ENCODE measurements around the gene PATE4.
"Not testable (repeated sequence)": the region's sequence is repeated elsewhere in the genome, so short reads cannot be mapped to it uniquely, and the experiment has no call there.

PATE4 gene, protein sequence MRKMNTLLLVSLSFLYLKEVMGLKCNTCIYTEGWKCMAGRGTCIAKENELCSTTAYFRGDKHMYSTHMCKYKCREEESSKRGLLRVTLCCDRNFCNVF

GRCh38 chr11:125833016-125833415 is at the start of gene PATE4:
Gene PATE4, plus strand, starts transcription at chr11:125833316. Its CDS starts 44 bp downstream, at chr11:125833360.
- no peak for DNase-seq

- DNase-seq: no peak
These were observed 48.4 kb upstream of the PATE4 start for GRCh38 chr11:125784678-125785077.

DNA sequence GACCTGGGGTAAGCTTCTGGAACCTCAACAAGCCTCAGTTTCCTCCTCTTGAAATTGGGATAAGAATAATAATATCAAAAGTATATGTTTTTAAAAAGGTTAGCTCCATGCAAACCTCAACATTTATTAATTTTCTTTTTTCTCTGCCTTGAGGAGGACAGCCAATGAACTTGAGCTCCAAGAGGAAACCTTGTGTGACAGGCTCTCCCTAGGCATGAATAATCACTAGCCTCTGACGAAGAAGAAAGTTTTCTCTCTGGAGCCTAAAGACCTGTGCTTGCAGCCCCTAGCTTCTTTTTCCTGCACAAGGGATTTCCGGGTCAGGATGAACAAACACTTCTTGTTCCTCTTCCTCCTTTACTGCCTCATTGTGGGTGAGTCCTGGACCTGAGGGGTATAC is 45.3 kb upstream of the PATE4 start, which contains the start of gene PATE3:
Gene PATE3 (plus strand): TSS at position 301 of the 400 bp plus-strand sequence. CDS start 25 bp downstream, at position 326.
- DNase-seq: no peak

DNA sequence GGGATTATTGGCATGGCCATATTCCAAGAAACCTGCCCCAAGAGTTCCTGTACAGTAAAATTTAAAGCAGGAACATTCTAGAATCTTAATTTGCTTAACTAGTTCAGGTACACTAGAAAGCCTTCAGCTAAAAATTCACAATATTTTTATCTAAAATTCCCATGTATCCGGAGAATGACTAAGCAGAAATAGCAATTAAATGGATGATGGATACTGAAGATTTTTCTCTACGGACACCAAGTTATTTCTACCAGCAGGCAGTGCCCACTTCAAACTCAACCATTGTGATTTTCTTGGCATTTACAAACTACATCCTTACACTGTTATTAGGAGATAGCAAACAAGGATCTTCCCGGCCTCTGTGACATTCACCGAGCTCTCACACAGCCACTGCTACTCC is 42.3 kb upstream of the PATE4 start:
- DNase-seq: no peak

DNA sequence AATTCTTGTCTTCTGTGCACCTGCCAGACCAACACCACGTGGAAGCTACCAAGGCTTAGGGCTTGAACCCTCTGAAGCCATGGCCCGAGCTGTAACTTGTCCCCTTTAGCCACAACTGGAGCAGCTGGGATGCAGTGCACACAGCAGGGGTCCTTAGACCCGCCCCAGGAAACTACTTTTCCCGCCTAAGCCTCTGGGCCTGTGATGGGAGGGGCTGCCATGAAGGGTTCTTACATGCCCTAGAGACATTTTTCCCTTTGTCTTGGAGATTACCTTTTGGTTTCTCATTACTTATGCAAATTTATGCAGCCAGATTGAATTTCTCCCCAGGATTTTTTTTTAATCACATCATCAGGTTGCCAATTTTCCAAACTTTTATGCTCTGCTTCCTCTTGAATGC is 35.5 kb upstream of the PATE4 start:
- DNase-seq: no peak

- no peak for DNase-seq
These were observed 33.3 kb upstream of the PATE4 start for GRCh38 chr11:125799808-125800207.

DNA sequence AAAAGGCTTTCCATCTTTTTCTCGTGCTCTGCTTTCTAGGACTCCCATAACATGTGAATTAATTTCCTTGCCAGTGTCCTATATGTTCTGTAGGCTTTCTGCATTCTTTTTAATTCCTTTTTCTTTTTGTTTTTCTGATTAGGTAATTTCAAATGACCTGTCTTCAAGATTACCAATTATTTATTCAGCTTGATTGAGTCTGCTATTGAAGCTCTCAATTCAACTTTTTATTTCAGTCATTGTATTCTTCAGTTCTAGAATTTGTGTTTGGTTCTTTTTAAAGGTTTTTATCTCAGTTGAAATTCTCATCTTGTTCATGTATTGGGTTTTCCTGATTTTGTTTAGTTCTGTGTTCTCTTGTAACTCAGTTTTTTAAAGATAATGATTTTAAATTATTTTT is 30.7 kb upstream of the PATE4 start:
- DNase-seq: no peak

GRCh38 chr11:125807909-125808308 is 25.2 kb upstream of the PATE4 start:
- no peak for DNase-seq

GRCh38 chr11:125835748-125836147 is 2.6 kb downstream of the PATE4 start:
- DNase-seq: no peak

DNA sequence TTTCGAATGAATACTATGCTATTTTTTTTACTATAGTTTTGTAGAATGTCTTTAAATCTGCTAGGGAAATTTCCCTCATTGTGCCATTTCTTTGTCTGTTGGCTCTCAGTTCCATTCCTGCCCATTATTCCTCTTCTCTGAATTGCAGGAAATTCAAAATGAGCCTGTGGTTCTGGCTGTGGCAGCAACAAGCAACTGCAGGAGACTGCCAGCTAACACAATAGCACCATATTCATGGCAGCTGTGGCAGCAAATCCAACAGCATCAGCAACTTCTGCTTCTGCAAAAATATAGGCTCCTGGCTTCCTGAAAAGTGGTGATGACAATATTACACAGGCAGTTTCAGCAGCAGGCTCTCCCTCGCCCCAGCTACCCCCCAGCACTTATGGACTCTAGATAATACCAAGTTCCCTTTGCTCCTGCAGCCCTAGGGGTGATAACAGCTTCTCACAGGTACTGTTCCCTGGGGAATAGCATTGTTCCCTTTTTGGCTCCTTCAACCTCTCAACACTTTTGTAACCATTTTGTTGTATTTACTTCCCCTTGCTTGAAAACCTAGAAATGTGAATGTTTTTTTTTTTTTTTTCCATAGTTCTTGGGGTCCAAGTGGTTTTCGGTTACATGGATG is 9.3 kb downstream of the PATE4 start:
- DNase-seq: no peak

- DNase-seq: no peak
These were observed 13.1 kb downstream of the PATE4 start for GRCh38 chr11:125846188-125846587.

DNA sequence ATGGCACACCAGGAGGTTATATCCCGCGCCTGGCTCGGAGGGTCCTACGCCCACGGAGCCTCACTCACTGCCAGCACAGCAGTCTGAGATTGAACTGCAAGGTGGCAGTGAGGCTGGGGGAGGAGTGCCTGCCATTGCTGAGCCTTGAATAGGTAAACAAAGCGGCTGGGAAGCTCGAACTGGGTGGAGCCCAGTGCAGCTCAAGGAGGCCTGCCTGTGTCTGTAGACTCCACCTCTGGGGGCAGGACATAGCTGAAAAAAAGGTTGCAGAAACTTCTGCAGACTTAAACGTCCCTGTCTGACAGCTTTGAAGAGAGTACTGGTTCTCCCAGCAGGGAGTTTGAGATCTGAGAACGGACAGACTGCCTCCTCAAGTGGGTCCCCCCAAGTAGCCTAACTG is 24.6 kb downstream of the PATE4 start:
- not testable (repeated sequence) for DNase-seq

GRCh38 chr11:125862786-125863185 is 29.7 kb downstream of the PATE4 start:
- not testable (repeated sequence) for DNase-seq

DNA sequence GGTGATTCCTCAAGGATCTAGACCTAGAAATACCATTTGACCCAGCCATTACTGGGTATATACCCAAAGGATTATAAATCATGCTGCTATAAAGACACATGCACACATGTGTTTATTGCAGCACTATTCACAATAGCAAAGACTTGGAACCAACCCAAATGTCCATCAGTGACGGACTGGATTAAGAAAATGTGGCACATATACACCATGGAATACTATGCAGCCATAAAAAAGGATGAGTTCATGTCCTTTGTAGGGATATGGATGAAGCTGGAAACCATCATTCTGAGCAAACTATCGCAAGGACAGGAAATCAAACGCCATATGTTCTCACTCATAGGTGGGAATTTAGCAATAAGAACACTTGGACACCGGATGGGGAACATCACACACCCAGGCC is 32.2 kb downstream of the PATE4 start:
- DNase-seq: not testable (repeated sequence)

GRCh38 chr11:125869521-125869920 is 36.4 kb downstream of the PATE4 start:
- no peak for DNase-seq

DNA sequence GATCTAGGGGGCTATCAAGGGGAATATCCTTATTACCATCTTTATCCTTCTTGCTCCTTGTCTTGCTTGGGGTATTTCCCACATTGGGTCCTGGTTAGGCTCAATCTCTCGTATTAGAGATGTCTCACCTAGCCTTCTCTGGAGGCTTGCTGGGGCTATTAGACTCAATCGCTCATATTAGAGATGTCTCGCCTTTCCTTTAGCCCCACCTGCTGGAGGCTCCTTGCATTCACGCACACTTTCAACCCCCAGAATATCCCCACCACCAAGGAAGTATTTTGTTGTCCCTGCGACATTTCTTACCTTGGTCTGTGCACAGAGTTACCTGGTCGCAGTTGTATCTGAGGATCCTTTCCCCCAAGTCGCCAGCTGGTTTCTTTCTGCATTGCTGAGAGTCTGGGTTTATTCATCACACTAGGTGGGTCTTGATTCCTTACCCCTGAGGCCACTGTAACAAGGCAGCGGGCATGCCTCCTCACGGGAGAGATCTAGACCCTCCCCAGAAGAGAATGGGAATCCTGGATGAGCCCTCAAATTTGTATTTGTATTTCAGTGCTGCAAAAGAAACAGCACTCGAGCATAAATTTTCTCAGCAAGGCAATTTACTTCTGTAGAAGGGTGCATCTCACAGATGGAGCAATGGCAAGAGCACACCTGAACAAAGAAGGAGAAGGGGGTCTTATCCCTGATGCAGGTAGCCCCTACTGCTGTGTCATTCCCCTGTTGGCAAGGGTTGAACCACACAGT is 38.4 kb downstream of the PATE4 start:
- no peak for DNase-seq

GRCh38 chr11:125872138-125872491 is 39.0 kb downstream of the PATE4 start:
- DNase-seq: no peak

DNA sequence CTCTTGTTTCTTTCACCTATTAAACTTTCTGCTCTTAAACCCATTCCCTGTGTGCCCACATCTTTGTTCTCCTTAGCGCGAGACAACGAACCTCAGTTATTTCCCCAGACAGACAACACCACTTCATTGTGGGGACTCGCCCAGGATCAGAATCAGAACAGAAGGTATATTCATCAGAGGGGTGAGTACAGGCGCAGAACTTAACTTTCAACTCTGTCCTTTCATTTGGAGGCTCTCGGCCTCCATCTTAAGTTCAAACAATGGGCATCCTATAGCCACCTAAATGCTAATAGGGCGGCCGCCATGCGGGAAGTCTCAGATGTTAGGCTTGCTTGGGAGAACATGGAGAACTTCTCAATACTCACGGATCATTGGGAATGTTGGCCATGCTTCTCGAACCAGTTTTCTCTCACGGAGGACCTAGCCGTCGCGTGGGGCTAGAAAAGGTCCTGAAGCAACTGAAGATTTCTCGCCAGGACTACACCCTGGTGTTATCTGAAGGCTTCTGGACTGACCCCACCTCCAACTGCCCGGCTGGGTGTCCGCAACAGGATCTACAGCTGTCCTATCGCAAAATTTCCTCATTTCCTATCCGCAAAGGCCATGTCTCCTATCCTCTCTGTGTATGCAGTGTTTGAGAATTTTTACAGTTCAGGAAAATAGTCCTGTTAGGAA is 40.9 kb downstream of the PATE4 start:
- DNase-seq: no peak

DNA sequence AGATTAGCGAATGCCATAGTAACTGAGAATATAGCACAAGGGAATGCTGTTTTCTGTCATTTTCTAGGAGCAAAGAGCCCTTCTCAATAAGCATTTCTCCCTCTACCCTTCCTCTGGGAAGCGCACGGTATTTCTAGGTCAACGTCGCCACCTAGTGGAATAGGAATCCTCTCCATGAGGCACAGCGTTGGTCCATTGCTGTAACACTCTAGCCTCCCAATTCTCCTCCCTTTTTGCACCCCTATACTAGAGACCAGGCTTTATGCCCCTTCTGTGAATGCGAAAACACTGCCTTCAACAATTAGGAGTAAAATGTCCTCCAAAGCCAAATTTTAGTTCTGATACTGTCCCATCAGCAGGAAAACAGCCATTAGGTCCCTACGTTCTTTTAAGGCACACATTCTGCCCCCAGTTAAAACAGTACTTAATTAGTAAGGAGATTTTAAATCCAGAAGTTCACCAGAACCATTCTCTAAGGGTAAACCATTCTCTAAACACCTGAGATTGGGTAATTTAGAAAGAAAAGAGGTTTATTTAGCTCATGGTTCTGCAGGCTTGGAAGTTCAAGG is 41.5 kb downstream of the PATE4 start:
- DNase-seq: peak; percentile 12

GRCh38 chr11:125881291-125881690 is 48.2 kb downstream of the PATE4 start:
- DNase-seq: no peak

DNA sequence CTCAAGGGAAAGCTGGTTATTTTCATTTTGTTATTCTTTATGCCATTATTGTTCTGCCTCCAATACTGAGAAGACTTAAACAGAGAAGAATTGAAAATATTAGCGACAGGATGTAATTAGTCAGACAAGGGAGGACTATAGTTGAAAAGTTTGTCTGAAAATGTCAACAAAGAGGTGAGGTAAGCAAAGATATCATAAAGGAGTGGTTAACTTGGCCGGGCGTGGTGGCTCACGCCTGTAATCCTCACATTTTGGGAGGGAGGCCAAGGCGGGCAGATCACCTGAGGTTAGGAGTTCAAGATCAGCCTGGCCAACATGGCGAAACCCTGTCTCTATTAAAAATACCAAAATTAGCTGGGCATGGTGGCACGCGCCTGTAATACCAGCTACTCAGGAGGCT is 50.3 kb downstream of the PATE4 start:
- DNase-seq: no peak

DNA sequence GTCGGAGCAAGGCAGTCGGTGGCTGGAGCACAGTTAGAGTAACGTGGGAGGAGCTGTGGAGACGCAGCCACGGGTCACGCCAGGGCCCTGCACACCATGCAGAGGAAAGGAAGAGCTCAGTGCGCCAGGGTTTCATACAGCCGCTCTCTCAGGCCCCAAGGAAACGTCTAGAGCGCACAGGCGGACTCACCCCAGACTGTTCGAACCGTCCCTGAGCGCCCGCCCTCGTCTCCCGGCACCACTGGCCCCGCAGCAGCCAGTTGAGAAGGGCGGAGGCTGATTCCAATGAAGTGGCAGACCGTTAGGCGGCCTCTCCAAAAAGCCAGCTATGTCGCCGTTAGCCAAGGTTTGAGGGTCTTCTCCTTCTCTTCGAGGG is 53.9 kb downstream of the PATE4 start:
- no peak for DNase-seq
